AG04450 (cell line): Measurements from ENCODE around the gene CASTOR2. TPM values are rescaled to one million over a fixed set of nuclear protein-coding genes. Genes with fewer than 3 reads are reported as not detected.

Source experiments
- CTCF ChIA-PET: fragments of 300-600, 350-600 bp; formaldehyde crosslinking; extraction: SDS; loops from one replicate; lab custom pipeline; 2022; ENCODE audit warnings: antibody characterized with exemption, inconsistent platforms; lab: Charles Lee
- POLR2A ChIA-PET: fragments of 350-600 bp; formaldehyde crosslinking; extraction: SDS; loops from one replicate; lab custom pipeline; 2021; ENCODE audit warnings: antibody characterized with exemption, inconsistent platforms; lab: Yijun Ruan, JAX
- DNase-seq: peaks from one replicate; pipeline ENCODE4 v3.0.0-alpha.2; 2011; ENCODE audit warnings: low read depth, low spot score
- H3K27ac ChIP-seq: one replicate; pipeline ENCODE4 v1.5.1; 2012; ENCODE audit warnings: low read depth, low read length, control low read depth
- H3K27me3 ChIP-seq: one replicate; pipeline ENCODE4 v1.6.0; 2012; ENCODE audit warnings: low read length; ENCODE audit not compliant: control insufficient read depth, insufficient read depth
- H3K4me3 ChIP-seq: 2 replicates; pipeline ENCODE4 v1.5.1; 2011; ENCODE audit warnings: mild to moderate bottlenecking, low read depth, low read length, control low read depth
- H3K9me3 ChIP-seq: 2 replicates; pipeline ENCODE4 v1.5.1; 2012; ENCODE audit warnings: low read length; ENCODE audit not compliant: control insufficient read depth, insufficient read depth
- CTCF ChIP-seq: IDR thresholded peaks from 2 replicates; pipeline ENCODE4 v1.5.1; 2011; ENCODE audit warnings: low read depth, low read length, control low read depth, inconsistent platforms
- polyA plus RNA-seq: library from polyadenylated mRNA; depleted of rRNA; stranded (reverse); fragments of >200 nt; gene quantifications from 2 replicates; pipeline ENCODE4 v1.2.3, GENCODE V29; 2011

Gene CASTOR2
- polyA plus RNA-seq, 1 experiment = 3.9 TPM

- H3K4me3 ChIP-seq = no peak overlapping the region
- ChIA-PET POLR2A (no interaction called here), CTCF (no interaction called here)
- DNase-seq = no peak
- no peak for TF ChIP-seq CTCF
- H3K27ac ChIP-seq = no peak overlapping the region
- no peaks in the 10 kb centered on the region for H3K27me3 ChIP-seq
- H3K9me3 ChIP-seq = no peaks in the 10 kb centered on the region; the same call in 1 of the 2 replicates
Observed at GRCh38 chr7:75042831-75043703, 78.6 kb downstream of the CASTOR2 start.

GRCh38 chr7:75045881-75046280 is 81.4 kb downstream of the CASTOR2 start:
- CTCF ChIA-PET = interaction anchor here (0.7 to 1.5 kb wide), 2 partner anchors 9 to 12 kb away, joined by 3 to 4 read pairs; no protein-coding TSS in a partner anchor
- POLR2A ChIA-PET = interaction anchor here (1.0 kb wide), 1 partner anchor 8 kb away, joined by 3 read pairs; no protein-coding TSS in a partner anchor
- no peaks in the 10 kb centered on the region for H3K27me3 ChIP-seq
- H3K9me3 ChIP-seq = no peaks in the 10 kb centered on the region; the same call in 1 of the 2 replicates
- no peak for DNase-seq
- peak overlapping the region; percentile 21 for H3K27ac ChIP-seq
- H3K4me3 ChIP-seq = no peak overlapping the region
- TF ChIP-seq CTCF = no peak

- peak; percentile 34 for DNase-seq
- Histone ChIP-seq H3K27ac (no peak overlapping the region), H3K4me3 (no peak overlapping the region), H3K27me3 (no peaks in the 10 kb centered on the region), H3K9me3 (no peaks in the 10 kb centered on the region; the same call in 1 of the 2 replicates)
- POLR2A ChIA-PET = no interaction called here
- CTCF ChIA-PET = no interaction called here
- no peak for TF ChIP-seq CTCF
Observed at GRCh38 chr7:75048435-75049379, 84.2 kb downstream of the CASTOR2 start.

GRCh38 chr7:75049817-75050216 is 85.3 kb downstream of the CASTOR2 start:
- Histone ChIP-seq H3K9me3 (no peaks in the 10 kb centered on the region; the same call in 1 of the 2 replicates), H3K27ac (peak overlapping the region; percentile 21), H3K27me3 (no peaks in the 10 kb centered on the region), H3K4me3 (no peak overlapping the region)
- CTCF ChIA-PET = no interaction called here
- no peak for DNase-seq
- POLR2A ChIA-PET = no interaction called here
- TF ChIP-seq CTCF = no peak
